GM21576 (cell line): ENCODE measurements around the gene SH3BP5L.
A peak's percentile ranks its signal among the peaks of the same experiment; 100 is the strongest.
"Not testable (repeated sequence)": the region's sequence is repeated elsewhere in the genome, so short reads cannot be mapped to it uniquely, and the experiment has no call there.

Experiments used
- ATAC-seq: cut with Tn5 transposase; IDR thresholded peaks from one replicate; pipeline ENCODE4 v1.9.1; 2021; ENCODE audit warnings: mild to moderate bottlenecking, moderate library complexity; ENCODE audit not compliant: unreplicated experiment

Gene SH3BP5L

DNA sequence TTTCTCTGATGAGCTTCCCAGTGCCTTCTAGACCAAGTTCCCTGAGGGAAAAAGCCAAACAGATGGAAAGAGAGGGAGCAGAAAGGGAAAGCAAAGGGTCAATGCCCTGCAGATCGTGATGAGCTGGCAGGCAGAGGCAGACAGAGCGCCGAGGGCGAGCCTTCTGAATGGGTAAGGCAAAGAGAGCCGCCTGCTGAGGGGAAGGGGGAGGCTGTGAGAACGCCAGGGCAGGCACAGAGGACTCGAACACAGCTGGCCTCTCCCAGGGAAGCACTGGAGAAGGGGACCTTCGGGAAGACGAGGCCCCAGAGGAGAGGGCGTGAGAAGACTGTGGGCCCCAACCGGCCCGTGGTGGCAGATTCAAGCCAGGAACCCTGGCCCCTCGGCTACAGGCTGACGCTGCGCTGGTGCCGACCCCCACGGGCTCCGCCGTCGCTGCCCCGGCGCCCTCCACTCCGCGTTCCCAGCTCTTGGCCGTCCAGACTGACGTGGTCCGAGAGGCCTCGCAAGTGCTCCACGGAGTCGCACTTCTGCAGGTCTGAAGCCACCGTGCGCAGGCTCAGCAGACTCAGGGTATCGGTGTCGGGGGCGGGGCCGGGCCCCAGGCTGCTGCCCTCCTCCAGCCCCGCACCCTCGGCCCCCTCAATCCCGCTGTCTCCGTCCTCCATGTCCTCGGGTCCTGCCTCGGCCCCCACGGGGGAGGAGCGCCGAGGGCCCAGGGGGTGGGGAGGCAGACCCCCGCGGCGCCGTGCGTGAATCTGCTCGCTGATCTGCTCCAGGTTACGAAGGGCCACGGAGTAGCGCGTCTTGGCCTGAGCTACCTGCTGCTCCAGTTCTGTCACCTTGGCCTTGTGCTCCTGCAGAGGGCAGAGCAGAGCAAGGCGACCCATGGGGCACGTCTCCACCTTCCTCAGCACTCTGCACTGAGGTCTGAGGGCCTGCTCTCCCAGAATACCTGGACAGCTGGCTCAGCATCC lies 13.9 kb downstream of the SH3BP5L start:
- no peak for ATAC-seq

GRCh38 chr1:248810727-248811513 lies 14.8 kb downstream of the SH3BP5L start:
- ATAC-seq, result no peak

GRCh38 chr1:248810000-248810726 lies 15.6 kb downstream of the SH3BP5L start:
- no peak for ATAC-seq

DNA sequence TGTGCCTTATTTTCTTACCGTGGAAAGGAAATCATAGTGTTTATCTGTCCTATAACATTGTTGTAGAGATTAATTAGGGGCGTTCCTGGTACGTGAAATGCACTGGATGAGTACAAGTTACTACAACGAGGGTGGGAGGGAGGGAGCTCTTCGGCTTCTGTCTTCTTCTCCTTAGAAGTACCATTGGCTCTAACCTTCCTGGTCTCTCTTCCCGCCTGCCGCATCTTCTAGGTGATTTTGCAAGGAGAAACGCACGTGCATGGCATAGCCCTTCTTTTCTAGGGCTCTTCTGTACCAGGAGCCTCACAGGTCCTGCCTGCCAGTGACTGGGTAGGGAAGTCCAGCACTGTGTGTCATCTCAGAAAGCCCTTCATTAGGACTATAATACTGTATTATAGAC lies 16.8 kb downstream of the SH3BP5L start:
- ATAC-seq, result no peak

DNA sequence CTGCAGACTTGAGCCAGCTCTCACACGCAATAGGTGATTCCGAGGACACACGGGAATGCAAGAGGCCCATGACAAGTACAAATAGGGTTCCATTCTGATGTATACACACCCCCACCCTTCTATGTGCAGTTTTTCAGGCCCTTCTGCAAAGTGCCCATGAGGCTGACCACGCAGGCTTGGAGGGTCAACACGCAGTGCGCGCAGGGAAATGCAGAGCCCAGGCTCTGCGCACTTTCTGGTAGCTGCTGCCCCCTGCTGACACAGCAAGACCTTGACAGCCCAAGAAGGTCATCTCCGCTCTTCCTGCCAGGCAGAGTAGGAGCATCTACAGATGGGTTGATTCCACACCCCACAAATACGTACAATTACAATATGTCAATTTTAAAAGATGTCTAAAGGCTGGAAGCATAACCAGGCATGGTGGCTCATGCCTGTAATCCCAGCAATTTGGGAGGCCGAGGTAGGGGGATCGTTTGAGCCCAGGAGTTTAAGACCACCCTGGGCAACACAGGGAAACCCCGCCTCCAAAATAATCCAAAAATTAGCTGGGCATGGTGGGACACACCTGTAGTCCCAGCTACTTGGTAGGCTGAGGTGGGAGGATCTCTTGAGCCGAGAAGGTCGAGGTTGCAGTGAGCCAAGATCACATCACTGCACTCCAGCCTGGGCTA lies 18.5 kb downstream of the SH3BP5L start:
- peak; percentile 46 for ATAC-seq

GRCh38 chr1:248805876-248806275 lies 19.8 kb downstream of the SH3BP5L start:
- ATAC-seq, result no peak

DNA sequence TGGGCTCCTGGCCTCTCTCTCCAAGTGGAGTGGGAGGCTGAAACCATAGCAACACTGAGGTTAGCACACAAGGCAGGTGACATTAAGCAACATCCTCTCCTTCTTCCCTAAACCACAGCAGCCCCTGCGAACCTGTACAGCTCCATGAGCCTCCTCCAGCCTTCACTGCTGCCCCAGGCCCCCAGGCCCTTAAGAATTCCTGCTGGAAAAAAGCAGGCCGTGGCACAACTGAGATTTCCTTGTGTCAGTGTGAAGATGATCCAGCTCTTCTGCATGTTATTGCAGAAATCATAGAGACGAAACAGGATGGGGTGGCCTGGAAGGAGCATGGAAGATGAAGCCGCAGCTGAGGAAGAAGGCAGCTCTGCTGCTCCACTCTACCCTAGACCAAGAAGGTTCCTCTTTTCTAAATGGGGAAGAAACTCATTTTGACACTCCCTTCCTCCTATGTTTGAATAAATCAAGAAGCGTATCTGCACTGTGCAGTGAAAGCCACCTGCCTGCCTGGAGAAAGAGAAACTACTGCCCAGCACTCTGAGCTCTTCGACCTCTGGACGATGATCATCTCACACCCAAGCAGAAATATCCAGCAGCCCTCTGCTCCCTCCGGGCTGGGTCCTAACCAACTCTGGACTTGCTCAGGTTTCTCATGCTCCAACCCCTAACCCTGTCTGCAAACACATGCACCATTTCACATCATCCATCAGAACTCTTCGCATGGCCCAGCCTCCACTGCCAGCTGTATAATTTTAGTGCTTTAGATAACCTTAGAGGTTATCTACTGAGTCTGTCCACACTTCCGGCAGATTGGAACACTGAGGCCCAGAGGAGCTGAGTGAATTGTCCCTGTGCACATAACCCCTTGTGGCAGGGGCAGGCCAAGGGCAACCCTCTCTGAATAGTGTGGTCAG lies 20.7 kb downstream of the SH3BP5L start:
- ATAC-seq, result peak; percentile 93

DNA sequence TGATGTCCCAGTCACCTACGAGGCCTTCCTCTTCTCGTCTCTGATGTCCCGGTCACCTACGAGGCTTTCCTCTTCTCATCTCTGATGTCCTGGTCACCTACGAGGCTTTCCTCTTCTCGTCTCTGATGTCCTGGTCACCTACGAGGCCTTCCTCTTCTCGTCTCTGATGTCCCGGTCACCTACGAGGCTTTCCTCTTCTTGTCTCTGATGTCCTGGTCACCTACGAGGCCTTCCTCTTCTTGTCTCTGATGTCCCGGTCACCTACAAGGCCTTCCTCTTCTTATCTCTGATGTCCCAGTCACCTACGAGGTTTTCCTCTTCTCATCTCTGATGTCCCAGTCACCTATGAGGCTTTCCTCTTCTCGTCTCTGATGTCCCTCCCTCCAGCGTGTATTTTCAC lies 22.2 kb downstream of the SH3BP5L start:
- not testable (repeated sequence) for ATAC-seq

DNA sequence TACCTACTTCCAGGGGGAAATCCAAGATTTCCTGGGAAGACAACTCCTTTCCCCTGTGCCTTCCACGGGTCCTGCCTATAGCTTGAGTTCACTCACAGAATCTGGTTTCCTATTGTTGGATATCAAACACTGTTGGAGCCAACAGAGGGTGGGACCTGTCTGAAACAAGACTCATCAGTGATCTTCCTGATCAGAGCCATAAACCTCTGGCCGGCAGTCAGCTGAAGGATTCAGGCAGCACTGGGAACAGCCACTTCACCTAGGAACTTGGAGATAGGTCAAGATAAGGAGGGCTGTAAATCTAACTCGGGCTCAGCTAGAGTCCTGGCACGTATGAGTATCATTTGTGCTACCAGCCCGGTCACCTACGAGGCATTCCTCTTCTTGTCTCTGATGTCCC lies 23.3 kb downstream of the SH3BP5L start:
- ATAC-seq, result no peak

- ATAC-seq, result no peak
These were observed 25.3 kb downstream of the SH3BP5L start for GRCh38 chr1:248800459-248800858.

GRCh38 chr1:248798791-248799190 lies 26.9 kb downstream of the SH3BP5L start:
- ATAC-seq, result no peak

GRCh38 chr1:248794663-248795062 lies 31.1 kb downstream of the SH3BP5L start:
- ATAC-seq, result not testable (repeated sequence)

GRCh38 chr1:248793592-248793991 lies 32.1 kb downstream of the SH3BP5L start:
- peak; percentile 81 for ATAC-seq

- ATAC-seq, result no peak
These were observed 33.4 kb downstream of the SH3BP5L start for GRCh38 chr1:248792342-248792741.

DNA sequence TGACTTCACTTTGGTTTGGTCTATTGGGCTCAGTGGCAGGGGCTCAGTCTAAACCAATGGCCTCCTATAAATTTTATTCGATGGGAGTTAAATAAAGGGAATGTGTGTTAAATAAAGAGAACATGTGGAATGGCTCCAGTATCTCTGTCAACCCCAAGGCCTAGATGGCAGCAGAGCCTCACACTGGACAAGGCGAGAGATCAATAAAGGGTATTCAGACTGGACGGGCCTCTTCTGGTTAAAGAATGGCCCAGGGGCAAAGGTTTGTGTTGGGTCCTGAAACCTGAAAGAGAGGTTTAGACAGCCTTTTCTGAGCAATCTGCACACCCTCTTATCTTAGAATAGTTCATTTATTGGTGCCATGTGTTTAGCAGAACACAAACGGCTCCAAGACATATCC lies 34.7 kb downstream of the SH3BP5L start:
- ATAC-seq, result no peak

- no peak for ATAC-seq
These were observed 35.3 kb downstream of the SH3BP5L start for GRCh38 chr1:248790456-248790855.

- ATAC-seq, result not testable (repeated sequence)
These were observed 36.4 kb downstream of the SH3BP5L start for GRCh38 chr1:248789337-248789736.

DNA sequence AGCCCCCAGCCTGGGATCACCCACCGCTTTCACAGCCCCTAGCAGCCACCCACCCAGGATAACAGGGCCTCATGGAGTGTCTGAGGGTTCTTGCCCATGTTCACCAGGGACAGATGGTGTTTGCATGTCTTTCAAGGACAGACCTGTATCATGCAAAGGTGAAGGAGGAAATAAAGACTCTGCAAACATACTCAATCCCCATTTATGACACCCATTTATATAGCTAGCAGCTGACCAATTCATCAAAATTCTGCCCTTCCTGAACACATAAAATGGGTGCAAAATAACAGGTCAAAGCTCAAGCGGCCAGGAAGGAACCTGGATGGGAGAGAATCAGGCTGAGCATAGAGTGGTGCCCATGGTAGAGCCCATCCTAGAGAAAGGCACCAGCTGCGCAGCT lies 37.4 kb downstream of the SH3BP5L start:
- ATAC-seq, result no peak

GRCh38 chr1:248787430-248787829 lies 38.3 kb downstream of the SH3BP5L start:
- ATAC-seq, result no peak

DNA sequence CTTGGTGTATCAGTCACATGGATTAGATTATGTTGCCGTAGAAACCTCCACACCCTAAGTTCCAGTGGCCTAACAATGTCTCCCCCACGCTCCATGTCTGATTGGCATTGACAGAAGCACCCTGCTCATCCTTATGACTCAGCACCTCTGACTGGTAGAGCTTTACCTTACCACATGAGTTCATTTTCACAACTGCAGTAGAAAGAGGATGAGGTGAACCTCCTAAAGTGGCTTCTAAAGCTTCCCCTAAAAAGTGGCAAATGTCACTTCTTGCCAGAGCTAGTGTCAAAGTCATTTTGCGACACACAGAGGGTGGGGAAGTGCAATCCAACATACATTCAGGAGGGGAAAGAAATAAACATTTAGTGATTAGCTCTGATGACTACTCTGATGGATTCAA lies 39.6 kb downstream of the SH3BP5L start:
- ATAC-seq, result peak; percentile 67
